HG03520 (cell line): ENCODE data around the gene URAD.
A peak's percentile ranks its signal among the peaks of the same experiment; 100 is the strongest.
"Not testable (repeated sequence)": the region's sequence is repeated elsewhere in the genome, so short reads cannot be mapped to it uniquely, and the experiment has no call there.

Experiments
- ATAC-seq: cut with Tn5 transposase; IDR thresholded peaks from one replicate; pipeline ENCODE4 v1.9.1; 2021; ENCODE audit warnings: mild to moderate bottlenecking, moderate library complexity; ENCODE audit not compliant: unreplicated experiment

Gene URAD

GRCh38 chr13:27988520-27988919, at the start of gene URAD:
URAD (minus strand) TSS chr13:27988693; CDS start chr13:27988637, 56 bp downstream.
- ATAC-seq, result no peak

DNA sequence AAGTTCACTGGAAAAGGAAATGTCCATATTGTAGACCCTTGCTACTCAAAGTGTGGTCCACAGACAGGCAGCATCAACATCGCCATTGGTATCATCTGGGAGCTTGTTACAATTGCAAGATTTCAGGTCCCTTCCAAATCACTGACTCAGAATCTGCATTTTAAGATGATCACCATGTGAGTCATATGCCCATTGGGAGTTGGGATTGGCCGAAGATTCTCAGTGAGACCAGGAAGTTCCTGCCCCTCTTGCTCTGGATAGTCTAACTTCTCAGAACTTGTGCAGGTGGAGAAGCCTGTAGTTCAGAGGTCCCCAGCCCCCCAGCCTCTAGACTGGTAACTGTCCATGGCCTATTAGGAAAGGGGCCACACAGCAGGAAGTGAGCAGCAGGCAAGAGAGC, 48.9 kb upstream of the URAD start:
- no peak for ATAC-seq

- ATAC-seq, result no peak
These were observed 46.8 kb upstream of the URAD start for GRCh38 chr13:28035146-28035782.

DNA sequence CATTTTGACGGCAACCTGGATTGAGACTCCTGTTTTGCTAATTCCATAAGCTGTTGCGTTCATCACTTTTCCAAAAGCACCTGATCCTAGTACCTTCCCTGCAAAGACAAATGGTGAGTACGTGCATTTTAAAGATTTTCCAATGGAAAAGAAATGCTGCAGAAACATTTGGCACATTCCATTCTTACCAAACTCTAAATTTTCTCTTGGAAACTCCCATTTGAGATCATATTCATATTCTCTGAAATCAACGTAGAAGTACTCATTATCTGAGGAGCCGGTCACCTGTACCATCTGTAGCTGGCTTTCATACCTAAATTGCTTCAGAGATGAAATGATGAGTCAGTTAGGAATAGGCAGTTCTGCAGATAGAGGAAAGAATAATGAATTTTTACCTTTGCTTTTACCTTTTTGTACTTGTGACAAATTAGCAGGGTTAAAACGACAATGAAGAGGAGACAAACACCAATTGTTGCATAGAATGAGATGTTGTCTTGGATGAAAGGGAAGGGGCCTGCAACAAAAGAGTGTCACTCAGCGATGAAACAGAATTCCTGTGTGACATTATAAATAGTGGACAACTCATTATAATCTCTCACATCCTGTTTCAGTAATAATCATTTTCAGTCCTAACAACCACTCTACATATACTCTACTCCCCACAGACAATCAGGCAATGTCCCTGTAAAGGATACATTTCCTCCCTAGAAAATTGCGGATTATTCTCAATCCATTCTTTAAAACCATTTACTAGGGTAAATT, 45.6 kb upstream of the URAD start:
- no peak for ATAC-seq

- not testable (repeated sequence) for ATAC-seq
These were observed 43.9 kb upstream of the URAD start for GRCh38 chr13:28032438-28032837.

- ATAC-seq, result no peak
These were observed 43.4 kb upstream of the URAD start for GRCh38 chr13:28031896-28032288.

DNA sequence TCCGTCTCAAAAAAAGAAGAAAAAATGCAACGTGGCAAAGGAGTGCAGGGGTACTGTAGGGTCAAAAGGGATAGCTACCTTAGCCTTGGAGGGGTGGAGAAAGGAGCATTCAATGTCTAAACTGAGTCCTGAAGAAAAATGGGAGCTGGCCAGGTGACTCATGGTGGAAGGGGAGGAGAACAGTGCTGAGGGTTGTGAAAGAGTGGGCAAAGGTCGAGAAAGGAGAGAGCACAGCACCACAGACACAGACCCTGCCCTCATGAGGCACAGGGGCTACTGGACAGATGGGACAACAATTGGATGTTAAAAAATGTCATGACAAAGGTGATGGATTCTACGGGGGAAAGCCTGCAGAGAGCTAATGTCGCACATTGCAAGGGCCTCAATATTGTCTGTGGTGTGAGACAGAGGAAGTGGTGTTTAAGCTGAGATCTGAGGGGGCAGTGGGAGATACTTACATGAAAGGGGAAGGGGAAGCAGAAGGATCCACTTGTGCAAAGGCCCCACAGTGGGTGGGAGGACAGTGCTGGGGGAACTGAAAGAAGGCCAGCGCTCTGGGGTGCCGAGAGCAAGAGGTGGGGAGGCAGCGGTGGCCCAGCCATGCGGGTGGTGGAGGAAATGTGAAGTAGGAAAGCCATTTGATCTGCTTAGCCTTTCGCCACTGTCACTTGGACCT, 42.9 kb upstream of the URAD start:
- no peak for ATAC-seq

GRCh38 chr13:28027607-28028364, 39.3 kb upstream of the URAD start:
- no peak for ATAC-seq

DNA sequence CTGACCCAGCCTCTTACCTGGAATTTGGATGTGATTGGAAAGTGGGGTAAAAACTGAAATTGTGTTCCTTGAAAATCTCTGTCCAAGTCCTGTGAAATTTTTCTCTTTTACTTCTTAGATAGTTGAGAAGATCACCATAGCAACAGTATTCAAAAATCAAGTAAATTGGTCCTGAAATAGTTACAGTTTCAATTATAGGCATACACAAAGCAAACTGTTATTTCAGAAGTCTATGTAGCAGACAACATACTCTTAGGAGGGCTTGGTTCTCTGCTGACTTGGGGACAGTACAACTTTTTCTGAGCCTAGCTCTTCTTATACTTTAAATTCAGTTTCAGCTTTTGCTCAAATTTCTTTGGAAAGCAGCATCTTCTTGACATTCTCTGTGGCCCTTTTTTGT, 38.6 kb upstream of the URAD start:
- no peak for ATAC-seq

- ATAC-seq, result no peak
These were observed 38.0 kb upstream of the URAD start for GRCh38 chr13:28026508-28026907.

DNA sequence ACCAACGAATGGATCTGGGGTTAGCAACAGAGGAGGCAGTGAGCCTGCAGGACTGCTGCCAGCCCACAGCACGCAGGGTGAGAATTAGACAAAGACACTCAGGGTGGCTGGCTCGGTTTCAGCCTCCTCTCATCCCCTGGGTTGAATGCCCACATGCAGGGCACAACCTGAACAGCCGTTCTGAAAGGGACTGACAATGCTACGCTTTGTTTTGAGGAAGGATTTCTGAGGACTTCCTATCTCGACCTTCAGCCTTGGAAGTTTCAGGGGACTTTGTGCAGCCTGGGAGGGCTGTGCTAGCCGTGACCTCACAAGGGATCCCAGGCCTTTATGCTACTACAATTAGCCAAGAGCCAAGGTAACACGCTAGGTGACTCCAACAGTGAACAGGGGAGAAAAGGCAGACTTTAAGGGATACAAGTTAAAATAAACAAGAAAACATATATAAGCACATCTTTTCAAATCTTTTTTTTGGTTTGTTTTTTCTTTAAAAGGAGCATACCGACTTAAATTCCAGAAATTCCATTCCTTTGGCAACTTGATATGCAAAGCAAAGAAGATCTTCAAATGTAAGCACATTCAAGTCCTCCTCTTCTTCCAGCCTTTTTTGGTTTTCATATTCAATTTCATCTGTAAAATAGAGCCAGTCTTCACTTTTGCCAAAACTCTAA, 34.5 kb upstream of the URAD start:
- no peak for ATAC-seq

DNA sequence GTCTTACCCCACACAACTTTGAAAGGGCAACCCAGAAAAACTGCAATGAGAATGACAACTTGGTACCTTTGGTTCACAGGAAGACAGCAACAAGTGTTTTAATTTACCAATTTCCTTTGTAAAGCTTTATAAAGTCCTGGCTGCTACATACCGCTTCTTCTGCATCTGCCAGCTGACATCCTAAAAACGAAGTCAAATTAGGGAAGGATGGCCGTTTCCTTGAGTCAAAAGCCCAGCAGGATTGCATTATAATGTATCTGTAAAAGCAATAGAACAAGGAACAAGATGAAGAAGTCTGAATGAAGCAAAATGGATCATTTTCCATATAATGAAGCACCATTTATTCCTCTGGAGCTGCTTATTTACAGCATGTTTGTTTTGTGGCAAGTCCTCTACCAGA, 25.8 kb upstream of the URAD start:
- no peak for ATAC-seq

- ATAC-seq, result no peak
These were observed 25.0 kb upstream of the URAD start for GRCh38 chr13:28013482-28013881.

GRCh38 chr13:28012896-28013295, 24.4 kb upstream of the URAD start:
- ATAC-seq, result peak; percentile 88

- ATAC-seq, result no peak
These were observed 23.9 kb upstream of the URAD start for GRCh38 chr13:28012383-28012782.

- no peak for ATAC-seq
These were observed 21.6 kb upstream of the URAD start for GRCh38 chr13:28010046-28010445.

DNA sequence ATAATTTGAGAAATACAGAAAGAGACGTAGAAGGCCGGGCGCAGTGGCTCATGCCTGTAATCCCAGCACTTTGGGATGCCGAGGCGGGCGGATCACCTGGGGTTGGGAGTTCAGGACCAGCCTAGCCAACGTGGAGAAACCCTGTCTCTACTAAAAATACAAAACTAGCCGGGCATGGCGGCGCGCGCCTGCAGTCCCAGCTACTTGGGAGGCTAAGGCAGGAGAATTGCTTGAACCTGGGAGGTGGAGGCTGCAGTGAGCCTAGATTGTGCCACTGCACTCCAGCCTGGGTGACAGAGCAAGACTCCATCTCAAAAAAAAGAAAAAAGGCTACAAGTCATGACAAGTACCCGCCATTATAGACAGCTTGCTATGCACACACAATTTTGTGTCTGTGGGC, 16.5 kb upstream of the URAD start:
- not testable (repeated sequence) for ATAC-seq

- no peak for ATAC-seq
These were observed 14.6 kb upstream of the URAD start for GRCh38 chr13:28002886-28003698.

- ATAC-seq, result no peak
These were observed 13.5 kb upstream of the URAD start for GRCh38 chr13:28001837-28002473.
